Measurements from ENCODE around the gene ZNF496. TPM values are rescaled to one million over a fixed set of nuclear protein-coding genes. Genes with fewer than 3 reads are reported as not detected.

ZNF496 gene
- total RNA-seq, 1 experiment from 2014 or later: 42.5 TPM

- peak; percentile 56 for DNase-seq (ENCODE audit: low spot score)
- in situ Hi-C loops (cut with HindIII; ENCODE audit: low sequenced_read_pairs): no loop called here
Measured at GRCh38 chr1:247332623-247333361, 1.1 kb upstream of the ZNF496 start.

GRCh38 chr1:247332215-247332622 is 552 bp upstream of the ZNF496 start:
- in situ Hi-C loops (cut with HindIII; ENCODE audit: low sequenced_read_pairs): no loop called here

GRCh38 chr1:247331172-247331524 is 519 bp downstream of the ZNF496 start:
- in situ Hi-C loops (cut with HindIII; ENCODE audit: low sequenced_read_pairs): no loop called here
- DNase-seq (ENCODE audit: low spot score): peak; percentile 65

More at GRCh38 chr1:247332215-247332622, 552 bp upstream of the ZNF496 start:
- DNase-seq (ENCODE audit: low spot score): peak; percentile 27

- no peak for DNase-seq (ENCODE audit: low spot score)
- in situ Hi-C loops (cut with HindIII; ENCODE audit: low sequenced_read_pairs): no loop called here
Measured at GRCh38 chr1:247330548-247331171, 1.0 kb downstream of the ZNF496 start.

- in situ Hi-C loops (cut with HindIII; ENCODE audit: low sequenced_read_pairs): no loop called here
- DNase-seq (ENCODE audit: low spot score): no peak
Measured at GRCh38 chr1:247329097-247329617, 2.5 kb downstream of the ZNF496 start.

GRCh38 chr1:247328311-247328710 is 3.4 kb downstream of the ZNF496 start:
- in situ Hi-C loops (cut with HindIII; ENCODE audit: low sequenced_read_pairs): no loop called here
- DNase-seq (ENCODE audit: low spot score): no peak

GRCh38 chr1:247326411-247327130 is 5.1 kb downstream of the ZNF496 start:
- no peak for DNase-seq (ENCODE audit: low spot score)
- in situ Hi-C loops (cut with HindIII; ENCODE audit: low sequenced_read_pairs): no loop called here

GRCh38 chr1:247324923-247325322 is 6.7 kb downstream of the ZNF496 start:
- in situ Hi-C loops (cut with HindIII; ENCODE audit: low sequenced_read_pairs): no loop called here
- DNase-seq (ENCODE audit: low spot score): no peak

- no peak for DNase-seq (ENCODE audit: low spot score)
- in situ Hi-C loops (cut with HindIII; ENCODE audit: low sequenced_read_pairs): no loop called here
Measured at GRCh38 chr1:247324204-247324787, 7.4 kb downstream of the ZNF496 start.

GRCh38 chr1:247322849-247323586 is 8.6 kb downstream of the ZNF496 start:
- no peak for DNase-seq (ENCODE audit: low spot score)
- in situ Hi-C loops (cut with HindIII; ENCODE audit: low sequenced_read_pairs): no loop called here

- in situ Hi-C loops (cut with HindIII; ENCODE audit: low sequenced_read_pairs): no loop called here
- no peak for DNase-seq (ENCODE audit: low spot score)
Measured at GRCh38 chr1:247322442-247322841, 9.2 kb downstream of the ZNF496 start.

- DNase-seq (ENCODE audit: low spot score): no peak
- in situ Hi-C loops (cut with HindIII; ENCODE audit: low sequenced_read_pairs): no loop called here
Measured at GRCh38 chr1:247317702-247318101, 14.0 kb downstream of the ZNF496 start.

GRCh38 chr1:247316590-247317197 is 15.0 kb downstream of the ZNF496 start:
- in situ Hi-C loops (cut with HindIII; ENCODE audit: low sequenced_read_pairs): no loop called here
- no peak for DNase-seq (ENCODE audit: low spot score)

- in situ Hi-C loops (cut with HindIII; ENCODE audit: low sequenced_read_pairs): no loop called here
- DNase-seq (ENCODE audit: low spot score): no peak
Measured at GRCh38 chr1:247304031-247304430, 27.6 kb downstream of the ZNF496 start.

- in situ Hi-C loops (cut with HindIII; ENCODE audit: low sequenced_read_pairs): no loop called here
- DNase-seq (ENCODE audit: low spot score): no peak
Measured at GRCh38 chr1:247303216-247303615, 28.5 kb downstream of the ZNF496 start.

- in situ Hi-C loops (cut with HindIII; ENCODE audit: low sequenced_read_pairs): no loop called here
Measured at GRCh38 chr1:247301176-247301540, 30.5 kb downstream of the ZNF496 start.

GRCh38 chr1:247300491-247301175 is 31.0 kb downstream of the ZNF496 start:
- in situ Hi-C loops (cut with HindIII; ENCODE audit: low sequenced_read_pairs): no loop called here

More at GRCh38 chr1:247301176-247301540, 30.5 kb downstream of the ZNF496 start:
- DNase-seq (ENCODE audit: low spot score): no peak

GRCh38 chr1:247299723-247300381 is 31.8 kb downstream of the ZNF496 start:
- in situ Hi-C loops (cut with HindIII; ENCODE audit: low sequenced_read_pairs): no loop called here
- DNase-seq (ENCODE audit: low spot score): no peak

More at GRCh38 chr1:247300491-247301175, 31.0 kb downstream of the ZNF496 start:
- DNase-seq (ENCODE audit: low spot score): no peak

Data from G401 (cell line).